ENCODE data around the gene STIL.

The STIL gene

DNA sequence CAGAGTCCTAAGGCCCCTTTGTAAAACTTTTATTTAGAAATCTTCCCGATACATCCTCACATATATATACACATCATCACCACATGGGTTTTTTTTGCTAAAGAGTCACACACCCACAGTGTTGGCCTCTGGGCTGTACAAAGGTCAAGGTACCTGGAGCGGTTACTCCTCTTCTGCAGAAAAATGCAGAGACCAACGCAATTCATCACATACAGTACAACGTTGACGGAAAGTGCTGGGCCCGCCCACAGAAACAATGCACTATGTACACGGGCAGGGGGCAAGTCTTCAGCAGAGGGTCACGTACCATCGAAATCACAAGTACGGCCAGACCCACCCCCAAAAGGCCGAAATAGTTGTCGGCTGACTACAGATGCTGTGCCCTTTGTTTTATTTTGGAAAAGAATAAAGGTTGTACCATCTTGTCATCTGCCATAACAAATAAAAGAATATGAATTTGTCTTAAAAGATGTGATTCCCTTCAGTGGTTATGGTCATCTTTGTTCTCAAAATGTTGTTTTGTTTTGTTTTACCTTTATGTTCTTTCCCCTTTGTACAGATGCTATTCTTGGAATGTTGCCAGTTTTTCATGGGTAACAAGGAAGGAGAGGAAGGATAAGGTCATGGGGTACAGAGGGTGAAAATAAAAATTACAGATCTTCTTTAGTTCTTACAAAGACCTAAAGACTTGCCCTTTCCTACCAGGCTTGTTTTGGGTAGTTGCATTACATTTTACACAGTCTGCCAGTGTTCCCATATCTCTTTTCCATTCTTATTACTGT, 97.5 kb downstream of the STIL start:
- no peak for TF ChIP-seq POLR2AphosphoS5 (IDR thresholded peaks at IDR 0.05; ENCODE audit: low read depth)
- TF ChIP-seq, protein P1, sequence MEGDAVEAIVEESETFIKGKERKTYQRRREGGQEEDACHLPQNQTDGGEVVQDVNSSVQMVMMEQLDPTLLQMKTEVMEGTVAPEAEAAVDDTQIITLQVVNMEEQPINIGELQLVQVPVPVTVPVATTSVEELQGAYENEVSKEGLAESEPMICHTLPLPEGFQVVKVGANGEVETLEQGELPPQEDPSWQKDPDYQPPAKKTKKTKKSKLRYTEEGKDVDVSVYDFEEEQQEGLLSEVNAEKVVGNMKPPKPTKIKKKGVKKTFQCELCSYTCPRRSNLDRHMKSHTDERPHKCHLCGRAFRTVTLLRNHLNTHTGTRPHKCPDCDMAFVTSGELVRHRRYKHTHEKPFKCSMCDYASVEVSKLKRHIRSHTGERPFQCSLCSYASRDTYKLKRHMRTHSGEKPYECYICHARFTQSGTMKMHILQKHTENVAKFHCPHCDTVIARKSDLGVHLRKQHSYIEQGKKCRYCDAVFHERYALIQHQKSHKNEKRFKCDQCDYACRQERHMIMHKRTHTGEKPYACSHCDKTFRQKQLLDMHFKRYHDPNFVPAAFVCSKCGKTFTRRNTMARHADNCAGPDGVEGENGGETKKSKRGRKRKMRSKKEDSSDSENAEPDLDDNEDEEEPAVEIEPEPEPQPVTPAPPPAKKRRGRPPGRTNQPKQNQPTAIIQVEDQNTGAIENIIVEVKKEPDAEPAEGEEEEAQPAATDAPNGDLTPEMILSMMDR (IDR thresholded peaks at IDR 0.05; ENCODE audit: insufficient read depth, low read length) = no peak
- TF ChIP-seq, protein P2, sequence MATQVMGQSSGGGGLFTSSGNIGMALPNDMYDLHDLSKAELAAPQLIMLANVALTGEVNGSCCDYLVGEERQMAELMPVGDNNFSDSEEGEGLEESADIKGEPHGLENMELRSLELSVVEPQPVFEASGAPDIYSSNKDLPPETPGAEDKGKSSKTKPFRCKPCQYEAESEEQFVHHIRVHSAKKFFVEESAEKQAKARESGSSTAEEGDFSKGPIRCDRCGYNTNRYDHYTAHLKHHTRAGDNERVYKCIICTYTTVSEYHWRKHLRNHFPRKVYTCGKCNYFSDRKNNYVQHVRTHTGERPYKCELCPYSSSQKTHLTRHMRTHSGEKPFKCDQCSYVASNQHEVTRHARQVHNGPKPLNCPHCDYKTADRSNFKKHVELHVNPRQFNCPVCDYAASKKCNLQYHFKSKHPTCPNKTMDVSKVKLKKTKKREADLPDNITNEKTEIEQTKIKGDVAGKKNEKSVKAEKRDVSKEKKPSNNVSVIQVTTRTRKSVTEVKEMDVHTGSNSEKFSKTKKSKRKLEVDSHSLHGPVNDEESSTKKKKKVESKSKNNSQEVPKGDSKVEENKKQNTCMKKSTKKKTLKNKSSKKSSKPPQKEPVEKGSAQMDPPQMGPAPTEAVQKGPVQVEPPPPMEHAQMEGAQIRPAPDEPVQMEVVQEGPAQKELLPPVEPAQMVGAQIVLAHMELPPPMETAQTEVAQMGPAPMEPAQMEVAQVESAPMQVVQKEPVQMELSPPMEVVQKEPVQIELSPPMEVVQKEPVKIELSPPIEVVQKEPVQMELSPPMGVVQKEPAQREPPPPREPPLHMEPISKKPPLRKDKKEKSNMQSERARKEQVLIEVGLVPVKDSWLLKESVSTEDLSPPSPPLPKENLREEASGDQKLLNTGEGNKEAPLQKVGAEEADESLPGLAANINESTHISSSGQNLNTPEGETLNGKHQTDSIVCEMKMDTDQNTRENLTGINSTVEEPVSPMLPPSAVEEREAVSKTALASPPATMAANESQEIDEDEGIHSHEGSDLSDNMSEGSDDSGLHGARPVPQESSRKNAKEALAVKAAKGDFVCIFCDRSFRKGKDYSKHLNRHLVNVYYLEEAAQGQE (IDR thresholded peaks at IDR 0.05; ENCODE audit: insufficient replicate concordance, low read depth) = no peak
- no peak for TF ChIP-seq SPI1 (IDR thresholded peaks at IDR 0.05; ENCODE audit: borderline replicate concordance, low read depth)
- no peak for TF ChIP-seq GABPA (IDR thresholded peaks at IDR 0.05; ENCODE audit: low read depth)
- no peak for DNase-seq (ENCODE audit: low read depth in 1 of 2, low spot score in 1 of 2)
- peaks cover 2% of the 10 kb centered on the region for H3K27me3 ChIP-seq (ENCODE audit: insufficient read depth, poor library complexity, severe bottlenecking)
- no peak overlapping the region for H3K4me3 ChIP-seq (replicated peaks; ENCODE audit: insufficient read depth, low read length)
- H3K27ac ChIP-seq (replicated peaks) = no peak overlapping the region

DNA sequence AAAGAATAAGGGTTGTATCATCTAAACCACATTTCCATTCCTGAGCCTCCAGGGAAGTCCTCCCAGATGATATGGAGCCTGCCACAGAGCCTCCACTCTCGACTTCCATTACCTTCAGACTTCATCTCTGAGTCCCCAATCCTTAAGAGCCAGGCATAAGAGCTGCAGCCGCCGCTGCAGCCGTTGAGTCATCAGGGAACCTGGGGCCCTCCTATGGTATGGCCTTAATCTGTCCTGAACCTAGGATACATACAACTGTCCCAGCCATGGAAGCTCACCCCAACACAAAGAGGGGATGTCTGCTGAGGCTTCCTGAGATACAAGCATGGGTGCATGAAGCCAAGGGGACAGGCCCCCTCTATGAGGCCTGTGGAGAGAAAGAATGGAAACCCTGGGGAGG, 98.2 kb downstream of the STIL start:
- peaks cover 2% of the 10 kb centered on the region for H3K27me3 ChIP-seq (ENCODE audit: insufficient read depth, poor library complexity, severe bottlenecking)
- no peak overlapping the region for H3K4me3 ChIP-seq (replicated peaks; ENCODE audit: insufficient read depth, low read length)
- no peak for DNase-seq (ENCODE audit: low read depth in 1 of 2, low spot score in 1 of 2)
- H3K27ac ChIP-seq (replicated peaks) = no peak overlapping the region
- TF ChIP-seq GABPA (IDR thresholded peaks at IDR 0.05; ENCODE audit: low read depth) (no peak), SPI1 (IDR thresholded peaks at IDR 0.05; ENCODE audit: borderline replicate concordance, low read depth) (no peak)
- TF ChIP-seq, protein P2 (IDR thresholded peaks at IDR 0.05; ENCODE audit: insufficient replicate concordance, low read depth) = no peak

DNA sequence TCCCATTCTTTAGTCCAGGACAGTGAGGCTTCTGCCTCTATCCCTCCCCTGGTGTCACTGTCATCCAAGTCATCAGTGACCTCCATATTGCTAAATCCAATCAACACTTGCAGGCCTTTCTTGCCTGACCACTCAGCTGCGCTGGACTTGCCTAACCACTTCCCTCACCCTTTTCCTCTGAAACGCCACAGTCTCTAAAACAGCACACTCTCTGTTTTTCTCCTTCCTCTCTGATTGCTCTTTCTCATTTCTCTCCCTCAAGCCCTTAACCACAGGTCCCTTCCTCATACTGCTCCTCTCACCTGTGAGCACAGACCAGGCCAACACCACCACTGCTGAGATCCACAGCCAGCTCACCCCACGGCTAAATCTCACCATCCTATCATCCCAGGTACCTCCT, 99.4 kb downstream of the STIL start:
- TF ChIP-seq, protein P2 (IDR thresholded peaks at IDR 0.05; ENCODE audit: insufficient replicate concordance, low read depth) = no peak
- TF ChIP-seq GABPA (IDR thresholded peaks at IDR 0.05; ENCODE audit: low read depth) (no peak), POLR2AphosphoS5 (IDR thresholded peaks at IDR 0.05; ENCODE audit: low read depth) (no peak), SPI1 (IDR thresholded peaks at IDR 0.05; ENCODE audit: borderline replicate concordance, low read depth) (no peak)
- TF ChIP-seq, protein P1 (IDR thresholded peaks at IDR 0.05; ENCODE audit: insufficient read depth, low read length) = no peak
- no peak for DNase-seq (ENCODE audit: low read depth in 1 of 2, low spot score in 1 of 2)
- Histone ChIP-seq H3K27me3 (ENCODE audit: insufficient read depth, poor library complexity, severe bottlenecking) (peaks cover 2% of the 10 kb centered on the region), H3K27ac (replicated peaks) (no peak overlapping the region), H3K4me3 (replicated peaks; ENCODE audit: insufficient read depth, low read length) (no peak overlapping the region)
